CD4-positive, alpha-beta T cell treated with Interleukin-21 for 1 hour (primary cell): ENCODE data around the gene SLC2A6.

ENCODE experiments used
- DNase-seq: peaks from one replicate; pipeline ENCODE4 v3.0.0-alpha.2; 2020

The SLC2A6 gene

DNA sequence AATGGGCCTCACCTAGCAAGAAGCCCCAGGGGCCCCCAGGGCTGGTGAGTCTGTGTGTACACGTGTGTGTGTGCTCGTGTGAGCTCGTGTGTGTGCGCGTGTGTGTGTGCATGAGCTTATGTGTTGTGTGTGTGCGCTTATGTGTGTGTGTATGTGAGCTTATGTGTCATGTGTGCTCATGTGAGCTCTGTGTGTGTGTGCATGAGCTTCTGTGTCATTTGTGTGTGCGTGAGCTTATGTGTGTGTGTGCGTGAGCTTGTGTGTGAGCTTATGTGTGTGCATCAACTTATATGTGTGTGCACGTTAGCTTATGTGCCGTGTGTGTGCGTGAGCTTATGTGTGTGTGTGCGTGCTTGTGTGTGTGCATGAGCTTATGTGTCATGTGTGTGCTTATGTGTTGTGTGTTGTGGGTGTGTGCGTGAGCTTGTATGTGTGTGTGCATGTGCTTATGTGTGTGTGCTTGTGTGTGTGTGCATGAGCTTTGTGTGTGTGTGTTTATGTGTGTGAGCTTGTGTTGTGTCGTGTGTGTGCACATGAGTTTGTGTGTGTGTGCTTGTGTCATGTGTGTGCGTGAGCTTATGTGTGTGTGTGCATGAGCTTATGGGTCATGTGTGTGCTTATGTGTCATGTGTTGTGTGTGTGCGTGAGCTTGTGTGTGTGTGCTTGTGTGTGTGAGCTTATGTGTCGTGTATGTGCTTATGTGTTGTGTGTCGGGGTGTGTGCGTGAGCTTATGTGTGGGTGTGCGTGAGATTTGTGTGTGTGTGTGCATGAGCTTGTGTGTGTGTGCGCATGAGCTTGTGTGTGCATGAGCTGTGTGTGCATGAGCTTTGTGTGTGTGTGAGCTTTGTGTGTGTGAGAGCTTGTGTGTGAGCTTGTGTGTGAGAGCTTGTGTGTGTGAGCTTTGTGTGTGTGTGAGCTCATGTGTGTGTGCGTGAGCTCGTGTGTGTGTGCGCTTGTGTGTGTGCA, 16.7 kb upstream of the SLC2A6 start:
- DNase-seq = no peak

DNA sequence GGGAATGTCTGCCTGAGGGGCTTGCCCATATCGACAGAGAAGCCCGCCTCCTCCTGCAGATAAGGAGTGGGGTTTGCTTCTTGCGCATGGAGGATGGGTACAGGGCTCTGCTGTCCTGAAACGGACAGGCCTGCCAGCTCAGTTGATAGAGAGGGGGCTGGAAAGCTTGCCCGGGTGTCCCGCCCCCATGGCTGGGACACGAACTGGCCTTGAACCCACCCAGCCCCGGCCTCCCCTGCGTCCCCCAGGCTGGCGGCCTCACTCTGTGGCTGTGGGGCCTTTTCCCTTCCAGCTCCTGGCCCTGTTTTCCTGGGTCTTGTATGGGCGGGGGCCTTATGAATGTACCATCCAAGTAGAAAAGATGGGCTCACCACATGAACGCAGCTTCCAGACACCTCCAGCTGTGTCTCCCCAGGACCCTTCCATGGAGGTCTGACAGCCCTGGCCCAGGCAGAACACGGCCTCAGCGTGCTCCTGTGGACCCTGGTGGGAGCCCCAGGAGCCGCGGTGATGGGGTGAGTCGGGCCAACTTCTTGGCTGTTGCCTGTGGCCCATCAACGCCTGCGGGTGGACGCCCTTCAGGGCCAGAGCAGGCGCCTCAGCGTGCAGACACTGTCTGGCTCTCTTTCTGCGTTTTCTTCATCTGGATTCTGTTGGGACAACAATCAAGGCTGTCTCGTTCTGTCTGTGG, 15.9 kb upstream of the SLC2A6 start:
- no peak for DNase-seq

DNA sequence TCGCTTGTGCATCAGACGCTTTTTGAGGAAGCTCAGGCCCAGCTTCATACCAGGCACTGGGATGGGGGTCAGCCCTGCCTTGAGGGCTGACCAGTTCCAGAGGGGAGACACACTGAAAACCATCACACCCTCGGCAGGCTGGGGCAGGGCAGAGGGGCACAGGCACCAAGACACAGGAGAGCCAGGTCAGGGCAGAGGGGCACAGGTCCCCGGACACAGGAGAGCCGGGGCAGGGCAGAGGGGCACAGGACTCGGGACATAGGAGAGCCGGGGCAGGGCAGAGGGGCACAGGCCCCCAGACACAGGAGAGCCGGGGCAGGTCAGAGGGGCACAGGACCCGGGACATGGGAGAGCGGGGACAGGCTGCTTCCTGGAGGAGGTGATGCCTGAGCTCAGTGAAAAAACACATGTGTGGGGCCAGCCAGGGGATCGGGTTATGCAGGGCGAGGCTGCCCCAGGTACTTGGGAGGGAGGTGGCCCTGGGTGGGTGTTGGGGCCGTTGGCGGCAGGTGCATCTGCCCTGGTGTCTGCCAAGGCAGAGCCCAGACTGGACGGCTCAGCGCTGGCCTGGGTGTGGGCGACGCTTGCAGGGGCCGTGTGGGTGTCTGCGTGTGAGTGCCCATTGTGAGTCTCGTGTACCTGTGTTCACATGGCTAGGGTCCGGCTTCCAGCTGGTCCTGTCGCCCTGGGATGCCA, 15.1 kb upstream of the SLC2A6 start:
- DNase-seq = no peak

DNA sequence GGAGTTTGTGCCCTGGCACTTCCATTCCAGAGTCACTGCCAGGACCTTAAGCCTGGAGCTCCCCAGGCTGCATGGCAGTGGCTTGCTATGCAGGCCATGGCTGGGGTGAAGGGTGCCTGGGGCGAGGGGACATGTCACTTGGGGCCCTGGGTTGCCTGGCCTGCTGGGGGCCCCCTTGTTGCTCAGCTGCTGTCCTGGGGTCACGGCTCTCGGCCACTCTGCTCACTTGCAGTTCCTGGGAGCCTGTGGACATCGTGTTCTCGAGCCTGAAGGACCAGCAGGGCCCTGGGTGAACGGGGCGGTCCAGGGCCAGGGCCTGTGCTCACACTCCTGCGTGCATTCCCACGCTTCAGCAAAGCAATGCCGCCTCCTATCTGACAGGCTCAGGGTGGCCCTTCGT, 14.5 kb upstream of the SLC2A6 start:
- DNase-seq = no peak

DNA sequence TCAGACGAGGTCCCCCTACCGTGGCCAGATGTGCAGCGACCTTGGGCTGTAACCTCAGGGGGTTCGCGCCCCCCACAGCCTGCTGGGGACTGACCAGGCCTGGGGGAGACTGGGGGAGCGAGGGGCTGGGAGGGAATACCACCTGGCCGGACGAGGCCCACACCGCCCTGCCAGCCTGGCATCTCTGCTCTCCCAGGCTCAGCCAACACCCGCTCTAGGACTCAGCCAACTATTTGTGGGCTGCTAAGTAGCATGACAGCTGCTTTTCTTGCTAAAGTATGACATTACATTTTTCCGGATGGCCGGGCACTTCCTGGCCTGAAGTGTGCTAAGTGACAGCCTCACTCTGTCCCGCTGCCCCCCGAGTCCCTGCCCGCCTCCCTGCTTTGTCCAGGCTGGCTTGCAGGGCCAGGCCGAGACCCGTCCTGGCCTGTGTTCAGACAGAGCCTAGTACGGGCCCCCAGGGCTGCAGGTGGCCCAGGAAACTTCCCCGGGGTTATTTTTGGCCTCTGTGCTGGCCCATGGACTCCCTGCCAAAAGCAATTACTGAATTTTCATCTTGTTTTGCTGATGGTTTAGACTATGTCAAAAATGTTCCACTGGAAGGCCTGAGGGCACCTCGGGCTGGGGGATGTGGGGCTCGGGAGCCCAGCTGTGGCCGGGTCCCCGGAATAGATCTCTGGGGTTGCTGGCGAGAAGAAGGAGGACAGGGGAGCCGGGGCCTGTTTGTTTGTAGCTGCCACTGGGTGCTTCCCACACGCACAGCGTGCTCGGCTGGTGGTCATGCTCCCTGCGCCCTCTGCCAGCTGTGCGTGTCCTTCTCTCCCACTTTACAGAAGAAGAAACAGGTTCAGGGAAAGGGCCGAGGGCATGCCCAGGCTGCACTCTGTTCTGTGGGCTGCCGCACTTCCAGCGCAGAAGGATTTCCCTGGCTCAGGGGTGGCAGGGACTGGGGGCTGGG, 13.4 kb upstream of the SLC2A6 start:
- DNase-seq = no peak

DNA sequence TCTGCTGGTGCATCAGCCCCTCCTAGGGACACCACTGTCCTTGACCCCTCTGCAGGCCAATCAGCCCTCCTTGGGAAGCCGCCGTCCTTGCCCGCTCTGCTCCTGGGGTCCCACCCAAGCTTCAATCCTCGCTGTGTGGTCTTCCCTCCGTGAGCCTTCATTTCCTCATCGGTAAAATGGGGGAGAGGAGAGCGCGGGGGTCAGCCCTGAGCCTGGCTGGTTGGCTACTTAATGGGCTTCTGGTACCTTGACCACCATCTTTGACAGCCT, 12.7 kb upstream of the SLC2A6 start:
- no peak for DNase-seq

DNA sequence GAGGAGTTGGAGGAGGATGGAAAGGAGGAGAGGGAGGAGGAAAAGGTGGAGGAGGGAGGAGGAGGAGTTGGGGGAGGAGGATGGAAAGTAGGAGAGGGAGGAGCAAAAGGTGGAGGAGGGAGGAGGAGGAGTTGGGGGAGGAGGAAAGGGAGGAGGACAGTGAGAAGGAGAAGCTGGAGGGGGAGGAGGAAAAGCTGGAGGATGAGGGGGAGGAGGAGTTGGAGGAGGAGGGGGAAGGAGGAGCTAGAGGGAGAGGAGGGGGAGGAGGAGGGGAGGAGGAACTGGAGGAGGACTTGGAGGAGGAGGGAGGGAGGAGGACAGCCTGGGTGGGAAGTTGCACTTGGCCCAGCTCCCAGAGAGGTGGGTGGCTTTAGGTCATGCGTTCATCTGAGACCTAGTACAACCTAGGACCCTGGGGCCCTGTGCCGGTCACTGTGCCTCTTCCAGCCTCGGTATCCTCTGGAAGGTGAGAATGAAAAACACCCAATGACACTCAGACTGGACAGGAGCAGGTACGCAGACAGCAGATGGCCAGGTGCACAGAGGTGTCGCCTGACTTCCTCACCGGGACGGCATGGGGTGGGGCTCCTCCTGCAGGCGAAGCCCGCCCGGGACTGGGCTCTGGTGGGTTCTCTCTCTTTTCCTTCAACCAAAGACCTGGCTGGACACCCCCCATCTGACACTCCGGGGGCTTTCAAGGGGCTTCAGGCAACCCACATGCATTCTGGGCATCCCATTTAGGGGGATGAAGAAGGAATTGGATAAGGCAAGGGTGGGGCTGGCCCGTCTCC, 12.2 kb upstream of the SLC2A6 start:
- DNase-seq = no peak

DNA sequence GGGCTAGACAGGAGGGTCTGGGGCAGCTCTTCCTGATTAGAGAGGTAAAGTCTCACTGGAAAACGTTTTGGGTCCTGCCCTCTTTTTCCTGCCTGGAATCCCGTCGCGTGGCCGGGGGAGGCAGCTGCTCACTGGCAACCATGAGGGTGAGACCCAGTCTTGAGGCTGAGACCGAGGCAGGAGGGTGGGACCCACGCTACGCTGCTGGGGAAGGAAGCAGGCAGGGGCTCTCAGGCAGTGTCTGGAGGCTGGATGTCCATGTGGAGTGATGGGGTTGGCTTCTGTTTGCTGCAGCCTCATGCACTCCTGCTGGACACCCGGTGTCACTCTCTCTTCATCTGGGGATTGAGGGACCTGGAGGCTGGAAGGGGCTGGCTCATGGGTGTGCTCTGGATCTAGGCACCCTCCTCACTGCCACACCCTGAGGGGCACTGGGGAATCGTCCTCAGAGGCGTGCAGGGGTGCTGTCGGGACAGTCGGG, 11.3 kb upstream of the SLC2A6 start:
- DNase-seq = no peak

DNA sequence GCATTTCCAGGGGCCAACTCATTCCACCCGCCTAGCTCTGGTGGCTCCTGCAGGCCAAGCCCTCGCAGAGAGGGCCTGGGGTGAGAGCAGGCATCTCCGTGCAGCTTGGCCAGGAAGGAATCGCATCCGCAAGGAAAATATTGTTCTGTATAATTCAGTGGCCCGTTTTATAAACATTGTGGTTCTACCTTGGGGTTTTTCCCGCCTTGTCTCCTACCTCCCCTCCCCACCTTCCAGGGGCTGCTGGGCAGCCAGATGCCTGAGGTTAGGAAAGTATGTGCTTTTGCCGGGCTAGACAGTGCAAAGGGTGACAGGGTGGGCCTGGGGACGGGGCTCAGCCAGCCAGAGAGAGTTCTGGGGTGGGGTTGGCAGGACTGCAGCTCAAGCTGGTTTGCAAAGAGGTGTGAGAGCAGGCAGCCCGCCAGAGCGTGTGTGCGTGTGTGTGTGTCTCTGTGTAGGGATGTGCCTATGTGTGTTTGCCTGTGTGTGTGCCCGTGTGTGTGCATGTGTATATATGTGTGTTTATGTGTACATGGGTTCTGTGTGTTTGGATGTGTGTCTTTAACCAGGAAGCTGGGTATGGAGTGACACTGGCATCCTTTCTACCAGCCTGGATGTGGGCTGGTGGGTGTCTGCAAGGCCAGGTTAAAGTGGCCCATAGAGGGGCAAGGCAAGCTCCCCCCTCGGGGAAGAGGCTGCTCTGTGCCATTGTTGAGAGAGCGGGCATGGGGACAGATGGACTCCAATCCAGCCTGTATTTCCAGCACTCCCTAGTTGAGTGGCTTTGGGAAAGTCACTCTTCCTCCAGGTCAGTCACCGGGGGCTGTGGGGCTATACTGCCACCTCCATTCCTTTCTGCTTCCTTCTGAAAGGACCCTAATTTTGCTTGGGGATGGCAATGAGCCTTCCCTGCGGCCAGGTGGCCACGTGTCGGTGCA, 10.6 kb upstream of the SLC2A6 start:
- no peak for DNase-seq

DNA sequence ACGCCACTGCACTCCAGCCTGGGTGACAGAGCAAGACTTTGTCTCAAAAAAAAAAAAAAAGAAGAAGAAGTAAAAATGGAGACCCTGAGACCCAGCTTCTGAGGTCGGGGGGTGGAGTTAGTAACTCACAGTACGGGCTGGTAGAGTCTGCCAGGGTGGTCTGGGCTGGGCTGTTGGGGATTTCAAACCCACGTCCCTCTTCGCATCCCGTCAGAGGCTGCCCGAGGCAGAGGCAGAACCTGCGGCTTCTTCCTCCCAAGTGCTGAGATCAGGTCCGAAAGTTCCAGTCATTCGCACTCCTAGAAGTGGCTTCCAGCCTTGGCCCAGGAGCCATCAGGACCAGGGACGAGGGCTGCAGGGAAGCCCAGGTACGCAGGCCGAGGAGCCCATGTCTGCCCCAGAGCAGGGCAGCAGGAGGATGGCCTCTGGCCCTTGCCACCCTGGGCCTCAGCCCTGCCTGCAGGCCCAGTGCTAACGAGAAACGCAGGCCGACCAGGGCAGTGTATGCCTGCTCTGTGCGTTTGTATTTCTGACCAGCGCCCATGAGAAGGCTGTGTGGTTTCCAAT, 9.9 kb upstream of the SLC2A6 start:
- no peak for DNase-seq

DNA sequence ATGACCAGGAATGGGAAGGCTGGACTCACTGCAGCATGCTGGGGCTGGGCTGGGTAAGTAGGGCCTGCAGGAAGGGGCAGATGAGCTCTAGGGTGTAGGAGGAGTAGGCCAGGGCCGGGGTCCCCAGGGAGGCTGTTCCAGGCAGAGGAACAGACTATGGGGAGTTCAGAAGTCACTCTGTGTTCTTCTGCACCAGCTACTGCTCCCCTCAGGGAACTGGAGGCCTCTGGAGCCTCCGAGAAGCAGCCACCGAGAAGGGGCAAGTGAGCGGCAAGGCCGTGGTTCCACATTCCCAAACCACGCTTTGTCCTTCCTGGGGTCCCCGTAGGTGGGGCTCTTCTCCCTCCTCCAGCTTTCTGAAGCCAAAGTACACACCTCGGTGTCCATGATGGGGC, 8.4 kb upstream of the SLC2A6 start:
- DNase-seq = no peak

DNA sequence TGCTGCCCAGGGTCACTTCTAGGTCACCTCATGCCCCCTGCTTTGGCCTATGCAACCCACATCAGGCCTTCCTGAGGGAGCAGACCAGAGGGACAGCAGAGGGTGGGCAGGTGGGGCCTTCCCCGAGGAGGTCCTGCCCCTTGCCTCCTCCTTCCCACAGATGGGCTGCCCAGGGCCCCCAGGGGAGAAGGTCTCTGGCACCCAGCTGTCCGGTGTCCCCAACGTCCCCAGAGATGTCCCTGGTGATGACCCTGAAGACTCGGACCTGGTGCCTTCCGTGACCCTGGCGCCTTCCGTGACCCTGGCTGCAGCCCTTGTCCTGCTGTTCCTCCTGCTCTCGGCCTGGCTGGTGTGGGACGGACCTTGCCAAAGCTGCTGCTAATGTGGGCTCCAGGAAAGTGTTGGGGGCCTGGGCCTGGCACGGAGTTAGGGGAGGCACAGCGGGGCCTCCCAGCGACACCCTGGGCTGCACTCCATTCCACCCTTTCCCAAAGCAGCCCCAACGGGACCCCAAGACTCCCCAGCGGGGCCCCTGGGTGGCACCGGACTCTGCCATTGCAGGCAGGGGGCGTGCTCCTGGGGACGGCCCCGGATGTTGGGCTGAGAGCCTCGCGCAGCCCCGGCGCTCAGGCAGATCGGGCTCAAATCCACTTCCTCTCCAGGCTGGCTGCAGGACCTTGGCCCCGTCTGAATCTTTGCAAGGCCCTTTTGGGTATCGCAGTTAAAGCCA, 6.8 kb upstream of the SLC2A6 start:
- peak; percentile 9 for DNase-seq

DNA sequence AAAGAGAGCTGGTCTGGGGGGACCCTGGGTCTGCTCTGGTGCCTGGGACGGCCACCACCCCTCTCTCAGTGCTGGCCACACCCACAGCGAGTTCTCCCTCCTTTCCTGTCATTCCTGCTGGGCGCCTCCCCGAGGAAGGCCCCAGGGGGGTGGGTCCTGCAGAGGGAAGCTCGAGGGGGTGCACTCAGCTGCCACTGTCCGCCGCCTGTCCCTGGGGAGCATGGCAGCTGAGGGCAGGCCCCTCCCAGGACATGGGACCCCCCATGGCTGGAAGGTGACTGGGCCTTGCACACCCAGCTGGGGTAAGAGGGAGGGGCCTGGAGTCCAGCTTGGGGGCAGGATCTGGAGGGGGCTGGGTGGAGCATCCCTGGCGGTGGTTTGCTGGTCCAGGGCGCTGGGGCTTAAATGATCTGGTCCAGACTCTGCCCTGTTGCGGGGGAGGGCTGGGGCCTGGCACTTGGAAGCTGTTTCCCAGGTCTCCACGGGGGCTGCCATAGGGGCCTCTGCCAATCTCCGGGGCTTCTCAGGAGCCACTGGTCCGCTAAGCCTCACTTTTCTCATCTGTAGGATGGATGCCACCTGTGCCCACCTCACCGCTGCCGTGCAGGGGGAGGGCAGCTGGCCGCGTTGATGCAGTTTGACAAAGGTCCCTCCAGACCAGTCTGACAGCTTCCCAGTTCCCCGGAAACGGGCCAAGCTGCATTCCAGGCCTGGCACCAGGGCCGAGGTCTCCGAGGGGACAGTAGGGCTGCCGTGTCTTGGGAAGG, 6.0 kb upstream of the SLC2A6 start:
- DNase-seq = no peak

DNA sequence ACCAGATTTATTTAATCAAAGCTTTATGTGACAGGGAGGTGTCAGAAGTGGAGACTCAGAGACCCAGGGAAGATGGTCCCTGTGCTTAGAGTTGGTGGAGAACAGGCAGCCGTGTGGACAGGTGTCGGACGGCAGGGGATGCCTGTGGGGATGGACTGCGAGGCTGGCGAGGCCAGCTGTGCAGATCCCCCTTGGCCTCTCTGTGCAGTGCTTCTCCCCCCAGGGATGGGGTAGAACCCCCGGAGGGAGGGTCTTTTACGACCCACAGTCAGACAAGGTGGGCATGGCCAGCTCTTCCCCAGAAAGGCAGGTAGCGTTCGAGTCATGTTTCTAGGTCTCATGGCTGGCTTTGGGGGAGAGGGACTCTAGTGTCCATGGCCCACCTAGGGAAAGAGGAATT, 4.7 kb upstream of the SLC2A6 start:
- DNase-seq = no peak

DNA sequence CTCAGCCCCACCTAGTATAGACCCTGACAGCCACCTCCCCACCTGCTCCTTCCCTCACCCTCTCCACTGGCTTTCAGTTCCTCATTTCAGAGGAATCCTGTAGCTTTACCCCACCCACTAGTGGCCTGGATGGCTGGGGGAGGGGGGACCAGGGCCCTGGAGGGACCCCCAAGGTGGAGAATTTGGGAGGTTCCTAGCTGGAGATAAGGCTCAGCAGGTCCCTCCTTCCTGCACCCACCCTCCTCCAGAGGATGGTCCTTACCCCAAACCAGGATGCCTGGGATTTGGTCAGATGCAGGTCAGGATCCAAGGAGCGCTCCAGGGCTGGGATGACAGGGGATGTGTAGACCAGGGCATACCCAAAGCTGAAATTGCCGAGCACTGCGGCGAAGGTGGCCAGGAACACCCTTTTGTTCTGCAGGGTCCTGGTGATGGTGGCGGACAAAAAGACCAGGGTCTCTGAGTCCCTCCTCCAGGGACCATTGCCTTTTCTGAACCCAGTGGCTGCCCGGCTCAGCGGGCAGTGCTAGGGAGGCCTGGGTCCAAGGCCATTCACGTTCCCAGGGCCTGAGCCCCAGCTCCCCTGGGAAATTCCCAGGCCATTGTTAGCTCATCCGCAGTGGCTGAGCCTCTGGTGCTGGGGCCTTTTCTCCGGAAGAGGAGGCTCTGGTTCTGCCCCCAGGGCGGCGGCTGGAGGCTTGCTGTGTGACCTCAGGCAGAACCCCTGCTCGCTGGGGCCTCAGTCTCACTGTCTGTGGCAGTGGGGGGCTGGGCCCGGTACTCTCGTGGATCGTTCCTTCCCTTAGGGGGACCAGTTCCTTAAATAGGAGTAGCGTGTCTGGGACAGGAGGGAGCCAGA, 678 bp downstream of the SLC2A6 start:
- peak; percentile 13 for DNase-seq

DNA sequence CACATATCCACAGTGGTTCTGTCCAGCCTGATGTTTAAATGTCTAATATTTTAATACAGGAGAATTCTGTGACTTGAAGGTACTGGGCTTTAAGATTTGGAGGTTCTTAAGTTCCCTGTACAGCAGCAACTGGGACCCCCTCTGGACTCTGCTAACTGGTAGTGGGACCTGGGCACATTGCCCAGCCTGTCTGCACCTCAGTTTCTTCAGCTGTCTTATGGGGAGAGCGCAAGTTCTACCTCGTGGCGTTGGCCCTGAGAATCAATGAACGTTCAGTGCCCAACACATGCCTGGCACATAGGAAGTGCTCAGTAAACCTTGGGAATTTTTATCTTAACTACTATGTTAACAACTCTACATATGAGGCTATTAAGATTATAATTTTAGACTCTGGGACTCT, 1.4 kb downstream of the SLC2A6 start:
- no peak for DNase-seq

DNA sequence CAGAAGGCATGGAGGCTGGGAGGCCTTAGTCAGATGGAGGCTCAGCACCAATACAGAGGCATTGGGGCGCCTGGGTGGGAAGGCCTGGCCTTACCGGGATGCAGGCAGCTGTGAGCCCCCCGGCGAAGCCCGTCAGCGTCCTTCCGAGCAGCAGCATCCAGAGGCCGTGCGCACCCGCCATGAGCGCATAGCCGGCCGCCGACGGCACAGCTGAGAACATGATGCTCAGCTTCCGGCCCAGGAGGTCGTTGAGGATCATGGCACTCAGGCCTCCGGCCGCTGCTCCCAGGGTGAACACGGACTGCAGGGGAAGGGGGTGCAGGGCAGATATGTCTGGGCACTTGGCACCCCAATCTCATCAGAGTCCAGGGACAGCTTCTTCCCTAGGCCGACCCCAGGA, 2.0 kb downstream of the SLC2A6 start:
- DNase-seq = no peak
